WERI-Rb-1 (cell line): ENCODE results near the gene TCP11L2.

Experiments
- DNase-seq: peaks from one replicate; pipeline ENCODE4 v3.0.0-alpha.2; 2020
- H3K27ac ChIP-seq: fragments of 250-450 bp; sonication (Bioruptor Pico); 2 replicates; pipeline ENCODE4 v1.5.1; 2020; ENCODE audit warnings: mild to moderate bottlenecking, moderate library complexity
- H3K27me3 ChIP-seq: fragments of 250-450 bp; sonication (Bioruptor Pico); 2 replicates; pipeline ENCODE4 v1.5.1; 2021; ENCODE audit warnings: mild to moderate bottlenecking, low read depth, moderate library complexity; ENCODE audit not compliant: insufficient read depth, severe bottlenecking
- H3K36me3 ChIP-seq: fragments of 250-450 bp; sonication (Bioruptor Pico); 2 replicates; pipeline ENCODE4 v1.5.1; 2020; ENCODE audit warnings: mild to moderate bottlenecking, moderate library complexity
- H3K4me3 ChIP-seq: 2 replicates; pipeline ENCODE4 v1.5.1; 2011; ENCODE audit warnings: low read depth, mild to moderate bottlenecking, control low read depth, low read length
- H3K9me3 ChIP-seq: fragments of 250-450 bp; sonication (Bioruptor Pico); 2 replicates; pipeline ENCODE4 v1.5.1; 2021; ENCODE audit warnings: mild to moderate bottlenecking, moderate library complexity; ENCODE audit not compliant: severe bottlenecking
- TF ChIP-seq, protein P1 (sequence below): IDR thresholded peaks from 2 replicates; pipeline ENCODE4 v1.5.1; 2011; ENCODE audit warnings: low read depth, mild to moderate bottlenecking, control low read depth, inconsistent platforms, low read length

TCP11L2 gene

DNA sequence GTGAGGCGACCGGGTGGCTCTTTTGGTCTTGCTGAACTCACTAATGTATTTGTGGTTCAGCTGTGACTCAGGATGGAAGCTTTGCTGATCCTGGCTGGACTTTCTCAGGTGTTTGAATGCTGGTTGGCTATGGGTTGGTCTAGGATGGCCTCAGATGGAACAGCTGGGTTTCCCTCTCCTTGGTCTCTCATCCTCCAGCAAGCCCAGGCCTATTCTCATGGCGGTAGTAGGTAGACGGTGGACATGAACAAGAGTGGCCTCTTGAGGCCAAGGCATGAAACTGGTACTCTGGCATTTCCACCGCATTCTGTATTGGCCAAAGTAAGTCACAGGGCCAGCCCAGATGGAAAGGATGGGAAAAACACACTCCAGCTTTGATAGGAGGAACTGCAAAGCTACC, 43.2 kb downstream of the TCP11L2 start:
- TF ChIP-seq, protein P1, sequence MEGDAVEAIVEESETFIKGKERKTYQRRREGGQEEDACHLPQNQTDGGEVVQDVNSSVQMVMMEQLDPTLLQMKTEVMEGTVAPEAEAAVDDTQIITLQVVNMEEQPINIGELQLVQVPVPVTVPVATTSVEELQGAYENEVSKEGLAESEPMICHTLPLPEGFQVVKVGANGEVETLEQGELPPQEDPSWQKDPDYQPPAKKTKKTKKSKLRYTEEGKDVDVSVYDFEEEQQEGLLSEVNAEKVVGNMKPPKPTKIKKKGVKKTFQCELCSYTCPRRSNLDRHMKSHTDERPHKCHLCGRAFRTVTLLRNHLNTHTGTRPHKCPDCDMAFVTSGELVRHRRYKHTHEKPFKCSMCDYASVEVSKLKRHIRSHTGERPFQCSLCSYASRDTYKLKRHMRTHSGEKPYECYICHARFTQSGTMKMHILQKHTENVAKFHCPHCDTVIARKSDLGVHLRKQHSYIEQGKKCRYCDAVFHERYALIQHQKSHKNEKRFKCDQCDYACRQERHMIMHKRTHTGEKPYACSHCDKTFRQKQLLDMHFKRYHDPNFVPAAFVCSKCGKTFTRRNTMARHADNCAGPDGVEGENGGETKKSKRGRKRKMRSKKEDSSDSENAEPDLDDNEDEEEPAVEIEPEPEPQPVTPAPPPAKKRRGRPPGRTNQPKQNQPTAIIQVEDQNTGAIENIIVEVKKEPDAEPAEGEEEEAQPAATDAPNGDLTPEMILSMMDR = peak; percentile 75

GRCh38 chr12:106348411-106348810, 45.9 kb downstream of the TCP11L2 start:
- Histone ChIP-seq H3K36me3 (no peaks in the 10 kb centered on the region), H3K27me3 (no peaks in the 10 kb centered on the region), H3K9me3 (no peaks in the 10 kb centered on the region), H3K27ac (no peak overlapping the region), H3K4me3 (no peak overlapping the region)
- TF ChIP-seq, protein P1 = no peak
- no peak for DNase-seq

More for the DNA sequence above, 43.2 kb downstream of the TCP11L2 start:
- H3K27me3 ChIP-seq = no peaks in the 10 kb centered on the region
- peak; percentile 69 for DNase-seq
- H3K4me3 ChIP-seq = no peak overlapping the region
- H3K36me3 ChIP-seq = no peaks in the 10 kb centered on the region
- no peaks in the 10 kb centered on the region for H3K9me3 ChIP-seq
- H3K27ac ChIP-seq = no peak overlapping the region

GRCh38 chr12:106353175-106353574, 50.6 kb downstream of the TCP11L2 start:
- no peaks in the 10 kb centered on the region for H3K9me3 ChIP-seq

DNA sequence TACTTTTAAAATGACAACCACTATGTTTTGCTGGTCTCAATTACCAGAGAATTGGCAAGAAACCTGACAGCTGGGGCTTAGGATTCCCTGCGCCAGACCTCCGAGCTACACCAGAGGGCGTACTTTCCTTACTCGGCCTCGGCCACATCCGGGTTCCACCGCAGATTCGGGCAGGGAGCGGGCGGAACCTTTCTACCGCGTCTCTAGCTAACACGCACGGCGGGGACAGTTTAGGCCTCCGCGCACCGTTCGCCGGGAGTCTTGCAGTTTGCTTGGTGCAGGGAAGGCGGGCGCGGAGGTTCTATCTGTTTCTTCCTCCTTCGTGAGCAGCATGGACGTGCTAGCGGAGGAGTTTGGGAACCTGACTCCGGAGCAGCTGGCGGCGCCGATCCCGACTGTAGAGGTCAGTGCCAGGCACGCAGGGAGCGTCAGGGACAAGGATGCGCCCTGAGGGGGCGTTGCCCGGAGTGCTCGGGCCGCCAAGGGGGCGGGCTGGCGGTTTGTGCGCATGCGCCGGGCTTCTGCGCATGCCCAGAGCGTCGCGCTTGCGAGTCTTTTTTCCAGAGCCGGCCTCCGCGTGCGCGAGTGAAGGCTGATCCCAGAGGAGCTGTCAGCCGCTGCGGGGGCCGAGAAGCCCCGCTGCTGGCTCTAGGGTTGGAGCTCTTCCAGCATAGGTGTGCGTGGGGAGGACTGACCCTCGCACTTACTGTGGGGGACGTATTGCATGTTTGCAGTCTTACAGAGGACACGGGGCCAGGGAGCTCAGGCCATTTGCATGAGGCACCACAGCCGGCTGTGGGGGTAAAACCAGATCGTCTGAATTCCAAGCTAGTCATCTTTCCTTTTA, 55.2 kb downstream of the TCP11L2 start, which contains the start of gene POLR3B:
POLR3B (plus strand) TSS at position 200 of the 847 bp plus-strand sequence; CDS start at position 332, 132 bp downstream.
- Histone ChIP-seq H3K9me3 (no peaks in the 10 kb centered on the region), H3K4me3 (peak within 1 kb of the TSS; percentile 68), H3K27ac (peak within 1 kb of the TSS; percentile 89), H3K27me3 (no peaks in the 10 kb centered on the region), H3K36me3 (no peaks in the 10 kb centered on the region)
- peak; percentile 93 for DNase-seq
- TF ChIP-seq, protein P1 = peak; percentile 86

More at GRCh38 chr12:106353175-106353574, 50.6 kb downstream of the TCP11L2 start:
- no peak for DNase-seq
- Histone ChIP-seq H3K36me3 (no peaks in the 10 kb centered on the region), H3K27ac (no peak overlapping the region), H3K4me3 (no peak overlapping the region), H3K27me3 (no peaks in the 10 kb centered on the region)
- TF ChIP-seq, protein P1 = no peak

- Histone ChIP-seq H3K9me3 (no peaks in the 10 kb centered on the region), H3K27me3 (no peaks in the 10 kb centered on the region), H3K4me3 (peak overlapping the region; percentile 68), H3K36me3 (no peaks in the 10 kb centered on the region), H3K27ac (peak overlapping the region; percentile 89)
- peak; percentile 48 for DNase-seq
- TF ChIP-seq, protein P1 = no peak
Measured at GRCh38 chr12:106358396-106359241, 56.1 kb downstream of the TCP11L2 start.
